Measurements from ENCODE around the gene RHOXF2.

The RHOXF2 gene

DNA sequence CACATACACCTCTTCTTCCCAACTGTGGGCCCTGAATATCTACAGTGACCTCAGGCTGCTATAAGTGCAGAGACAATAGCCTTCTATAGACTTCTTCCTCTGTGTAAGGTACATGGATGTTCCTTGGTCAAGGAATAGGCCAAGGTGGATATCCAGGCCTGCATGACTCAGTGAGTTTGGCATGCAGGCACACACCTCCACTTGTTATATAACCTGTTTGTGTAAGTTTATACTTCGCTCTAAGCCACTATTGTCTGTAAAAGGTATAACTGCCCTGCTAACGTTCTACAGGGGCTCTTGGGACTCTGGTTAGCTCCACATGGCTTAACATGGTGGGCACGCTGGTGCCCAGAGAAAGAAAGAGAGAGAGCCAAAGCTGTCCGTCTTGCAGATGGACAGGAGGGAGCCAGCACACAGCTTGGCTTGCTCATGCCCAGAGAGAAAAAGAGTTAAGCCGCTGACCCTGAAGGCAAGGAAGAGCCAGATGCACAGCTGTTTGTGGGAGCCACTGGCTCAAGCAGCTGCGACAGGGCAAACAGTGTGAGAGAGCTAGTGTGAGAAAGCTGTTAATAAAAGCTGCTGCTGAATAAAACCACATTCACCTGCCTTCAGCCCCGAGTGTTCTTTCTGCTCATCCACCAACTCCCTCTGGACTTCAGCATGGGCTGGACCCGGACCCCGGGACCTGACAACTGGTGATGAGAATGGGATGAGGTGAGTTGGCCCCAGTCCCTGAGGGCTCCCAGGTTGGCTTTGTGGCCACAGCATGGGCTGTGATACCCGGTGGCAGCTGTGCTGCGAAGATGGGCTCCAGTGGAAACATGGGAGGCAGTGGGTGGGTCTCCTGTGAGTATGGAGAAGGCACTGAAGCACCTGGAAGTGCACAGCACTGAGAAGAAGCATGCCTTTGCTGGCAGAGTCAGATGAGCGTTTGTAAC is 47.7 kb downstream of the RHOXF2 start:
- no peak for DNase-seq

DNA sequence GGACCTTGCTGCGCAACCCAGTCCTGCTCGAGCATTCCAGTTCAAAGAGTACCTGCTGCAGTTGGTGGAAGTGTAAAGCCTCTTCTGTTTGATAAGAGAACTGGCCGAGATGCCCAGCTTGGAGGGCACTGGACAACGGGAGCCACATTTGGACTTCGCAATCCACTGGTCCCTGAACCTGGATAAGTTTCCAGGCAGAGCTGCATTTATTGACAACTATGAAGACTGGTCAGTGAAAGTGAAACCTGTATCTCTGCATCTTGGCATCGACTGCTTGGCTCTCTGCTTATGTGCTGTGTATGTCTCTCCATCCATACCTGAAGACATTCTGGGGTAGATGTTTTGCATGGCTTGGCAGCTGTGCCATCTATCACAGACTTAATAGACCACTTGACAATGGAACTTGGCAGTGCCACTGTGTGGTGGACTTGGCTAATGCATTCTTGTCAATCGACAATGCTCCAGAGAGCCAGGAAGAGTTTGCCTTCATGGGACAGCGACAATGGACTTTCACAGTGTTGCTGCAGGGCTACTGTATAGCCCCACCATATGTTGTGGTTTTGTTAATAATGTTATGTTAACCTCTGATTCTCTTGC is 48.7 kb downstream of the RHOXF2 start:
- DNase-seq = no peak

DNA sequence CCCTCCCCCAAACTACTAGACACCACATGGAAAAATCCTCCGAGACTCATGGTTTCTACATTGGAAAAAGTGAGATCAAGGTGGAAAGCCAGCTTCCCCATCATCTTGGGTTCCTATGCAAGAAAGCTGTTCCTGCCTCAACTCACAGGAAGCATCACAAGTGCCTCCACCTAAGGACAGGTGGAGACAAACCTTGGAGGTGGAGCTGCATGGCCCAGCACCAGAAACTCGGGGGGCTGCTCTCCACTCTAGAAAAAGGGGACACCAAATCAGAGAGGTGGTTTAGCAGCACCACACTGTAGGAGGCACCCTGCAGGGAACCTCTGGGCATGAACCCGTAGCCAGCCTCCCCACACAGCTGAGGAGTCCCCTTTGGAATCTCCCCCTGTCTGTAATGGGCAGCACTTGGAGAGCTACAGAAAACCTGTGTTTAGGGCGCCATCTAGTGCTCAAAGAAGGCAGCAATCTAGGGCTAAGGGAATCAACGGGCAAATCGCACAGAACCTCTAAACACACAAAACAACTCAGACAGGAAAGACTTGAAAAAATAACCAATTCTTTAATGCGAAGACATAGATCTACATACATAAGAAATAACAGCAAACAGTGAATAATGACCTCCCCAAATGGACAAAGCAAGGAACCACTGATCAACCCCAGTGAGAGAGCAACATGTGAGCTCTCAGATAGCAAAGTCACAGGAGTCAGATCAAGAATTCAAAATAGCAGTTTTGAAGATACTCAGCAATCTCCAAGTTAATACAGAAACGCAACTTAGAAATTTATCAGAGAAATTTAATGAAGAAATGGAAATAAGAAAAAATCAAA is 55.2 kb downstream of the RHOXF2 start:
- peak; percentile 78 for DNase-seq

All from OCI-M1 (cell line).